SK-N-SH treated with all-trans-retinoic acid at 6 μM for 48 hours (cell line): ENCODE measurements around the gene ATP8A2.

ENCODE experiments used
- ATAC-seq: fragments of 200-7000 bp; cut with Tn5 transposase; 3 replicates; pipeline ENCODE4 v1.9.1; 2020; ENCODE audit warnings: mild to moderate bottlenecking, moderate library complexity
- ARNTL ChIP-seq: fragments of 450-650 bp; formaldehyde crosslinking; IDR thresholded peaks from 2 replicates; pipeline ENCODE4 v1.5.0; 2020; ENCODE audit warnings: low read depth, mild to moderate bottlenecking, moderate library complexity, borderline replicate concordance
- BACH2 ChIP-seq: fragments of 250-450 bp; sonication (Bioruptor Pico); IDR thresholded peaks from 2 replicates; pipeline ENCODE4 v1.9.0; 2021; ENCODE audit warnings: mild to moderate bottlenecking, borderline replicate concordance
- CSDC2 ChIP-seq: fragments of 250-450 bp; sonication (Bioruptor Pico); IDR thresholded peaks from 2 replicates; pipeline ENCODE4 v1.5.0; 2020; ENCODE audit warnings: mild to moderate bottlenecking, moderate library complexity
- CSRNP3 ChIP-seq: fragments of 250-450 bp; sonication (Bioruptor Pico); IDR thresholded peaks from 2 replicates; pipeline ENCODE4 v1.5.1; 2021; ENCODE audit warnings: mild to moderate bottlenecking, moderate library complexity
- ESRRG ChIP-seq: fragments of 250-450 bp; sonication (Bioruptor Pico); IDR thresholded peaks from 2 replicates; pipeline ENCODE4 v1.6.1; 2021; ENCODE audit warnings: mild to moderate bottlenecking
- GLIS3 ChIP-seq: fragments of 250-450 bp; sonication (Bioruptor Pico); IDR thresholded peaks from 2 replicates; pipeline ENCODE4 v1.5.0; 2020; ENCODE audit warnings: mild to moderate bottlenecking, moderate library complexity
- ISL1 ChIP-seq: fragments of 250-450 bp; sonication (Bioruptor Pico); IDR thresholded peaks from 2 replicates; pipeline ENCODE4 v2.1.2; 2022; ENCODE audit warnings: mild to moderate bottlenecking, moderate library complexity
- PATZ1 ChIP-seq: fragments of 250-450 bp; sonication (Bioruptor Pico); IDR thresholded peaks from 2 replicates; pipeline ENCODE4 v1.8.0; 2020; ENCODE audit warnings: mild to moderate bottlenecking, moderate library complexity, borderline replicate concordance
- PPARA ChIP-seq: fragments of 250-450 bp; sonication (Bioruptor Pico); IDR thresholded peaks from 2 replicates; pipeline ENCODE4 v1.5.0; 2020; ENCODE audit warnings: mild to moderate bottlenecking, borderline replicate concordance
- RARB ChIP-seq: fragments of 250-450 bp; sonication (Bioruptor Pico); IDR thresholded peaks from 2 replicates; pipeline ENCODE4 v1.8.0; 2021; ENCODE audit warnings: mild to moderate bottlenecking, moderate library complexity
- SNAI2 ChIP-seq: fragments of 250-450 bp; sonication (Bioruptor Pico); IDR thresholded peaks from 2 replicates; pipeline ENCODE4 v1.5.0; 2020; ENCODE audit warnings: mild to moderate bottlenecking, moderate library complexity
- TCF4 ChIP-seq: fragments of 250-450 bp; sonication (Bioruptor Pico); IDR thresholded peaks from 2 replicates; pipeline ENCODE4 v1.8.0; 2021; ENCODE audit warnings: mild to moderate bottlenecking, moderate library complexity, borderline replicate concordance
- TOX ChIP-seq: fragments of 250-450 bp; sonication (Bioruptor Pico); IDR thresholded peaks from 2 replicates; pipeline ENCODE4 v1.8.0; 2021; ENCODE audit warnings: mild to moderate bottlenecking, moderate library complexity, borderline replicate concordance
- ZC3H10 ChIP-seq: fragments of 250-450 bp; sonication (Bioruptor Pico); IDR thresholded peaks from 2 replicates; pipeline ENCODE4 v1.5.1; 2021; ENCODE audit warnings: mild to moderate bottlenecking, moderate library complexity
- ZFP3 ChIP-seq: fragments of 250-450 bp; sonication (Bioruptor Pico); IDR thresholded peaks from 2 replicates; pipeline ENCODE4 v1.5.0; 2020; ENCODE audit warnings: mild to moderate bottlenecking, moderate library complexity
- ZFP30 ChIP-seq: fragments of 450-650 bp; formaldehyde crosslinking; IDR thresholded peaks from 2 replicates; pipeline ENCODE4 v1.5.0; 2022; ENCODE audit warnings: mild to moderate bottlenecking, moderate library complexity
- ZNF565 ChIP-seq: fragments of 450-650 bp; formaldehyde crosslinking; conservative IDR thresholded peaks from 2 replicates; pipeline ENCODE4 v1.5.0; 2020; ENCODE audit warnings: low read depth, mild to moderate bottlenecking, moderate library complexity
- ZNF70 ChIP-seq: fragments of 450-650 bp; formaldehyde crosslinking; IDR thresholded peaks from 2 replicates; pipeline ENCODE4 v1.5.0; 2020; ENCODE audit warnings: mild to moderate bottlenecking, moderate library complexity
- TF ChIP-seq, protein P1 (sequence below): fragments of 250-450 bp; sonication (Bioruptor Pico); IDR thresholded peaks from 2 replicates; pipeline ENCODE4 v1.8.0; 2021; ENCODE audit warnings: low read depth, mild to moderate bottlenecking, moderate library complexity, borderline replicate concordance
- TF ChIP-seq, protein P2 (sequence below): fragments of 250-450 bp; sonication (Bioruptor Pico); IDR thresholded peaks from 2 replicates; pipeline ENCODE4 v1.5.0; 2020; ENCODE audit warnings: mild to moderate bottlenecking, moderate library complexity
- TF ChIP-seq, protein P3 (sequence below): fragments of 250-450 bp; sonication (Bioruptor Pico); IDR thresholded peaks from 2 replicates; pipeline ENCODE4 v1.5.1; 2020; ENCODE audit warnings: low read depth, mild to moderate bottlenecking, moderate library complexity

The ATP8A2 gene

GRCh38 chr13:25528266-25528665 is 156.5 kb downstream of the ATP8A2 start (continued):
- no peak for TF ChIP-seq CSRNP3
- TF ChIP-seq, protein P1, sequence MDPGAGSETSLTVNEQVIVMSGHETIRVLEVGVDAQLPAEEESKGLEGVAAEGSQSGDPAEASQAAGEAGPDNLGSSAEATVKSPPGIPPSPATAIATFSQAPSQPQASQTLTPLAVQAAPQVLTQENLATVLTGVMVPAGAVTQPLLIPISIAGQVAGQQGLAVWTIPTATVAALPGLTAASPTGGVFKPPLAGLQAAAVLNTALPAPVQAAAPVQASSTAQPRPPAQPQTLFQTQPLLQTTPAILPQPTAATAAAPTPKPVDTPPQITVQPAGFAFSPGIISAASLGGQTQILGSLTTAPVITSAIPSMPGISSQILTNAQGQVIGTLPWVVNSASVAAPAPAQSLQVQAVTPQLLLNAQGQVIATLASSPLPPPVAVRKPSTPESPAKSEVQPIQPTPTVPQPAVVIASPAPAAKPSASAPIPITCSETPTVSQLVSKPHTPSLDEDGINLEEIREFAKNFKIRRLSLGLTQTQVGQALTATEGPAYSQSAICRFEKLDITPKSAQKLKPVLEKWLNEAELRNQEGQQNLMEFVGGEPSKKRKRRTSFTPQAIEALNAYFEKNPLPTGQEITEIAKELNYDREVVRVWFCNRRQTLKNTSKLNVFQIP (CRISPR knock-in tag), result no peak

DNA sequence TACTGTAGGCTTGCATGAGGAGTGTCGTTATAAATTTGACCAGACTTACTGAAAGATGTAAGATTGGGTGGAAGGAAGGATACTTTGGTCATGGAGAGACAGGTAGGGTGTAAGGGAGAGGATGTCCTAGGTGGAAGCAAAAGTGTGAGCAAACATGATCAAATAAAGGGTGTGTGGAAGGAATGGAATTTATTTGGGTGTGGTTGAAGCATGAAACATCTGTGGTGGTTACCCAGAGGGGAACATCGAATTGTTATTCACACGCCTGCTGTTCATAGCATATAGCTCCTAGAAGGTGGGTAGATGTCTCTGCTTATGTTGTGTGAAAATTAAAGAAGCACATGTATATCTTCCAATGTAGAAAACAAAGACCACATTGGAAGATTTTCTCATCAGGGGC is 157.7 kb downstream of the ATP8A2 start:
- no peak for TF ChIP-seq TOX (CRISPR knock-in tag)
- TF ChIP-seq, protein P2, sequence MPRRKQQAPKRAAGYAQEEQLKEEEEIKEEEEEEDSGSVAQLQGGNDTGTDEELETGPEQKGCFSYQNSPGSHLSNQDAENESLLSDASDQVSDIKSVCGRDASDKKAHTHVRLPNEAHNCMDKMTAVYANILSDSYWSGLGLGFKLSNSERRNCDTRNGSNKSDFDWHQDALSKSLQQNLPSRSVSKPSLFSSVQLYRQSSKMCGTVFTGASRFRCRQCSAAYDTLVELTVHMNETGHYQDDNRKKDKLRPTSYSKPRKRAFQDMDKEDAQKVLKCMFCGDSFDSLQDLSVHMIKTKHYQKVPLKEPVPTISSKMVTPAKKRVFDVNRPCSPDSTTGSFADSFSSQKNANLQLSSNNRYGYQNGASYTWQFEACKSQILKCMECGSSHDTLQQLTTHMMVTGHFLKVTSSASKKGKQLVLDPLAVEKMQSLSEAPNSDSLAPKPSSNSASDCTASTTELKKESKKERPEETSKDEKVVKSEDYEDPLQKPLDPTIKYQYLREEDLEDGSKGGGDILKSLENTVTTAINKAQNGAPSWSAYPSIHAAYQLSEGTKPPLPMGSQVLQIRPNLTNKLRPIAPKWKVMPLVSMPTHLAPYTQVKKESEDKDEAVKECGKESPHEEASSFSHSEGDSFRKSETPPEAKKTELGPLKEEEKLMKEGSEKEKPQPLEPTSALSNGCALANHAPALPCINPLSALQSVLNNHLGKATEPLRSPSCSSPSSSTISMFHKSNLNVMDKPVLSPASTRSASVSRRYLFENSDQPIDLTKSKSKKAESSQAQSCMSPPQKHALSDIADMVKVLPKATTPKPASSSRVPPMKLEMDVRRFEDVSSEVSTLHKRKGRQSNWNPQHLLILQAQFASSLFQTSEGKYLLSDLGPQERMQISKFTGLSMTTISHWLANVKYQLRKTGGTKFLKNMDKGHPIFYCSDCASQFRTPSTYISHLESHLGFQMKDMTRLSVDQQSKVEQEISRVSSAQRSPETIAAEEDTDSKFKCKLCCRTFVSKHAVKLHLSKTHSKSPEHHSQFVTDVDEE, result no peak
- TF ChIP-seq, protein P1 (CRISPR knock-in tag), result no peak
- no peak for TF ChIP-seq PPARA
- no peak for TF ChIP-seq ESRRG
- TF ChIP-seq CSDC2 (CRISPR knock-in tag), result no peak
- no peak for TF ChIP-seq ZNF565 (CRISPR knock-in tag)
- no peak for TF ChIP-seq ISL1 (CRISPR knock-in tag)
- no peak for TF ChIP-seq GLIS3 (CRISPR knock-in tag)
- TF ChIP-seq, protein P3, sequence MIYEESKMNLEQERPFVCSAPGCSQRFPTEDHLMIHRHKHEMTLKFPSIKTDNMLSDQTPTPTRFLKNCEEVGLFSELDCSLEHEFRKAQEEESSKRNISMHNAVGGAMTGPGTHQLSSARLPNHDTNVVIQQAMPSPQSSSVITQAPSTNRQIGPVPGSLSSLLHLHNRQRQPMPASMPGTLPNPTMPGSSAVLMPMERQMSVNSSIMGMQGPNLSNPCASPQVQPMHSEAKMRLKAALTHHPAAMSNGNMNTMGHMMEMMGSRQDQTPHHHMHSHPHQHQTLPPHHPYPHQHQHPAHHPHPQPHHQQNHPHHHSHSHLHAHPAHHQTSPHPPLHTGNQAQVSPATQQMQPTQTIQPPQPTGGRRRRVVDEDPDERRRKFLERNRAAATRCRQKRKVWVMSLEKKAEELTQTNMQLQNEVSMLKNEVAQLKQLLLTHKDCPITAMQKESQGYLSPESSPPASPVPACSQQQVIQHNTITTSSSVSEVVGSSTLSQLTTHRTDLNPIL (CRISPR knock-in tag), result no peak
- TF ChIP-seq BACH2 (CRISPR knock-in tag), result no peak
- TF ChIP-seq ZNF70, result no peak
- TF ChIP-seq ZC3H10 (CRISPR knock-in tag), result no peak
- TF ChIP-seq RARB (CRISPR knock-in tag), result no peak
- no peak for TF ChIP-seq ZFP3 (CRISPR knock-in tag)
- TF ChIP-seq SNAI2 (CRISPR knock-in tag), result no peak
- TF ChIP-seq TCF4 (CRISPR knock-in tag), result no peak
- no peak for TF ChIP-seq ZFP30
- TF ChIP-seq ARNTL (CRISPR knock-in tag), result no peak
- TF ChIP-seq PATZ1, result no peak
- no peak for ATAC-seq

DNA sequence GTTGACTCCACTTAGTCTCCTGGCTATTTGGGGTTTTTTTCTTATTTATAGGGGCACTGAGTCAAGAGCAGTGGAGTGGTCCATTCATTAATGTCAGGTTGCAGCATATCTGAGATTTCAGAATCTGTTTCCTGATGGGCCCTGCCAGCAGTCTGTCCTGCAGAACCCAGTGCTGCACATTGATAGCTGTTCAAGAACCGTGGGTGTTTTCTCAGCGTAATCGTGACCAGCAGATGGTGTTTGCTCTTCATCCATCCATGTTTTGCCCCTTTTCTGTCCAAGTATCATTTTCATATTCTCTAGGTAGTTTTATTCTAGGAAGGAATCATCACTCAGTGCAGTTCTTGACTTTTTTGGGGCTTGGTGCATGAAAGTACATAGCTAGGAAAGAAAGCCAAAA is 166.5 kb downstream of the ATP8A2 start:
- no peak for TF ChIP-seq ZNF70
- TF ChIP-seq CSRNP3, result no peak
- TF ChIP-seq ZC3H10 (CRISPR knock-in tag), result no peak
- TF ChIP-seq, protein P1 (CRISPR knock-in tag), result no peak
- no peak for TF ChIP-seq GLIS3 (CRISPR knock-in tag)
- TF ChIP-seq PPARA, result no peak
- ATAC-seq, result no peak
